ENCODE data around the gene ARHGAP9.

The ARHGAP9 gene

DNA sequence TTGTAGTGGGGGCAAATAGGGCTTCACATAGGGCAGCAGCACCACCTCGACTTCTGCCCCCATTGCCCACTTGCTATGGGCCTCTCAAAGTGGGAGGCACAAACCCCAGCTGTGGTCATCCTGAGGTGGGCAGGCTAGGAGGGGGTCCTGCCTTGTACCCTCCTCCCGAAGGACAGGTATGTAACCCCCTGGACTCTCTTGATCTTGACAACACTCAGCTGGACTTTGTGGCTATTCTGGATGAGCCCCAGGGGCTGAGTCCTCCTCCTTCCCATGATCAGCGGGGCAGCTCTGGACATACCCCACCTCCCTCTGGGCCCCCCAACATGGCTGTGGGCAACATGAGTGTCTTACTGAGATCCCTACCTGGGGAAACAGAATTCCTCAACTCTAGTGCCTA is 8.0 kb downstream of the ARHGAP9 start:
- DNase-seq, result no peak

DNA sequence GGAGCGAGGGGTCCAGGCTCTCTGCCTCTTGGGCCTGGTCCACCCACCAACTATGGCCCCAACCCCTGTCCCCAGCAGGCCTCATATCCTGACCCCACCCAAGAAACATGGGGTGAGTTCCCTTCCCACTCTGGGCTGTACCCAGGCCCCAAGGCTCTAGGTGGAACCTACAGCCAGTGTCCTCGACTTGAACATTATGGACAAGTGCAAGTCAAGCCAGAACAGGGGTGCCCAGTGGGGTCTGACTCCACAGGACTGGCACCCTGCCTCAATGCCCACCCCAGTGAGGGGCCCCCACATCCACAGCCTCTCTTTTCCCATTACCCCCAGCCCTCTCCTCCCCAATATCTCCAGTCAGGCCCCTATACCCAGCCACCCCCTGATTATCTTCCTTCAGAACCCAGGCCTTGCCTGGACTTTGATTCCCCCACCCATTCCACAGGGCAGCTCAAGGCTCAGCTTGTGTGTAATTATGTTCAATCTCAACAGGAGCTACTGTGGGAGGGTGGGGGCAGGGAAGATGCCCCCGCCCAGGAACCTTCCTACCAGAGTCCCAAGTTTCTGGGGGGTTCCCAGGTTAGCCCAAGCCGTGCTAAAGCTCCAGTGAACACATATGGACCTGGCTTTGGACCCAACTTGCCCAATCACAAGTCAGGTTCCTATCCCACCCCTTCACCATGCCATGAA is 8.6 kb downstream of the ARHGAP9 start:
- no peak for DNase-seq

DNA sequence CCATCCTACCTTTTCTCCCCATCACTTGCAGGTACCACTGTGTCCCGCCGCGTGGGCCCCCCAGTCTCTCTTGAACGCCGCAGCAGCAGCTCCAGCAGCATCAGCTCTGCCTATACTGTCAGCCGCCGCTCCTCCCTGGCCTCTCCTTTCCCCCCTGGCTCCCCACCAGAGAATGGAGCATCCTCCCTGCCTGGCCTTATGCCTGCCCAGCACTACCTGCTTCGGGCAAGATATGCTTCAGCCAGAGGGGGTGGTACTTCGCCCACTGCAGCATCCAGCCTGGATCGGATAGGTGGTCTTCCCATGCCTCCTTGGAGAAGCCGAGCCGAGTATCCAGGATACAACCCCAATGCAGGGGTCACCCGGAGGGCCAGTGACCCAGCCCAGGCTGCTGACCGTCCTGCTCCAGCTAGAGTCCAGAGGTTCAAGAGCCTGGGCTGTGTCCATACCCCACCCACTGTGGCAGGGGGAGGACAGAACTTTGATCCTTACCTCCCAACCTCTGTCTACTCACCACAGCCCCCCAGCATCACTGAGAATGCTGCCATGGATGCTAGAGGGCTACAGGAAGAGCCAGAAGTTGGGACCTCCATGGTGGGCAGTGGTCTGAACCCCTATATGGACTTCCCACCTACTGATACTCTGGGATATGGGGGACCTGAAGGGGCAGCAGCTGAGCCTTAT is 9.2 kb downstream of the ARHGAP9 start:
- no peak for DNase-seq

DNA sequence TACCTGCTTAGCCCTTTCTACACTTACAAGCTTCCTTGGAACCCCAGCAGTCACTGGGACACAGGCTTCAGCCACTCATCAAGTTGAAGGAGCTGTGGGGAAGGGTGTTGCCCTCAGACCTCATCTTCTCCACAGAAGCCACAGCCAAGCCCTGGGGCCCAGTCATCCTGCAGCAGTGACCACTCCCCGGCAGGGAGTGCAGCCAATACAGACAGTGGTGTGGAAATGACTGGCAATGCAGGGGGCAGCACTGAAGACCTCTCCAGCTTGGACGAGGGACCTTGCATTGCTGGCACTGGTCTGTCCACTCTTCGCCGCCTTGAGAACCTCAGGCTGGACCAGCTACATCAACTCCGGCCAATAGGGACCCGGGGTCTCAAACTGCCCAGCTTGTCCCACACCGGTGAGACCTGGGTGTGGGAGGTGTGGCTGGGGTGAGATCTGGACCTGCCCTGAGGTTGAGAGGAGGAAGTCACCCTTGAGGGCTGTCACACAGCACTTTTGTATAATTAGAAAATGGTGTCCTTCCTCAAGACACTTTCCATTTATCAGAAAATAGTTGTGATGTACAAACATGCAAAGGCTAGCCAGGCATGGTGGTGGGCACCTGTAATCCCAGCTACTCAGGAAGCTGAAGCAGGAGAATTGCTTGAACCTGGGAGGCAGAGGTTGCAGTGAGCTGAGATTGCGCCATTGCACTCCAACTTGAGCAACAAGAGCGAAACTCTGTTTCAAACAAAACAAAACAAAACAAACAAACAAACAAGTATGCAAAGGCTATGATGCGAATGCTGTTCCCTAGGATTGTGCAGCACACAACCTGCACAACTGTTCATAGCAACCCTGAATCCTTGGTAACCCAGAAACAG is 10.1 kb downstream of the ARHGAP9 start:
- DNase-seq, result no peak

DNA sequence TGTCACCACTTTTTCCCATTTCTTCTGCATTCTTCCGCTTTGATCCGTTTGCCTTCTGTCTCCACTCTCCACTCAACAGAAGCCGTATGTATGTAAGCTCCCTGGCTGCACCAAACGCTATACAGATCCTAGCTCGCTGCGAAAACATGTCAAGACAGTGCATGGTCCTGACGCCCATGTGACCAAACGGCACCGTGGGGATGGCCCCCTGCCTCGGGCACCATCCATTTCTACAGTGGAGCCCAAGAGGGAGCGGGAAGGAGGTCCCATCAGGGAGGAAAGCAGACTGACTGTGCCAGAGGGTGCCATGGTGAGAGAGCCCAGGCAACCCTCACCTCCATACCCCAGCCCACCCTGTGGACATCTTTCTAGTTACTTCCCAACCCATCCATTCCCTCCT is 11.8 kb downstream of the ARHGAP9 start:
- no peak for DNase-seq

DNA sequence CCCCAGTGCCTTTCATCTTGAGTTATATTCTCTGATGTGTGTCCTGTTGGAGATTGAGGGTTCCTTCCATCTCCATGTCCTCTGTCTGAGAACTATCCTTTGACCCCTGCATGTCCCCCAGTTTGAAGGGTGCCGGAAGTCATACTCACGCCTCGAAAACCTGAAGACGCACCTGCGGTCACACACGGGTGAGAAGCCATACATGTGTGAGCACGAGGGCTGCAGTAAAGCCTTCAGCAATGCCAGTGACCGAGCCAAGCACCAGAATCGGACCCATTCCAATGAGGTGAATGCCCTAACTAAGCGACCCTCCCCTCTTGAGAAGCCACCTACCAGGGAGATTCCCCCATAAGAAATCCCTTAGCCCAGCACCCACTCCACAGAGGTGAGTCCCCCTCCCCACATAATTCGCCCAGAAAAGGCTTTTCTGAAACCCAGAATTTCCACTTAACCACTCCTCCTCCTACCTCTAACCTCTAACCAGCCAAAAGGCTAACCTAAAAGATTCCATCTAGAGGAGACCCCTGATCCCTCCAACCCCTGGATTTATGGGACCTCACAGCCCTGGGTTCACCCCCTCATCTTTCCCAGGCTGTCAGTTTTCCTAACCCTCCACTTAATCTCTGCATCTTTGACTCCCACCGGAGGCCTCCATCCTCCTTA is 12.3 kb downstream of the ARHGAP9 start:
- no peak for DNase-seq

DNA sequence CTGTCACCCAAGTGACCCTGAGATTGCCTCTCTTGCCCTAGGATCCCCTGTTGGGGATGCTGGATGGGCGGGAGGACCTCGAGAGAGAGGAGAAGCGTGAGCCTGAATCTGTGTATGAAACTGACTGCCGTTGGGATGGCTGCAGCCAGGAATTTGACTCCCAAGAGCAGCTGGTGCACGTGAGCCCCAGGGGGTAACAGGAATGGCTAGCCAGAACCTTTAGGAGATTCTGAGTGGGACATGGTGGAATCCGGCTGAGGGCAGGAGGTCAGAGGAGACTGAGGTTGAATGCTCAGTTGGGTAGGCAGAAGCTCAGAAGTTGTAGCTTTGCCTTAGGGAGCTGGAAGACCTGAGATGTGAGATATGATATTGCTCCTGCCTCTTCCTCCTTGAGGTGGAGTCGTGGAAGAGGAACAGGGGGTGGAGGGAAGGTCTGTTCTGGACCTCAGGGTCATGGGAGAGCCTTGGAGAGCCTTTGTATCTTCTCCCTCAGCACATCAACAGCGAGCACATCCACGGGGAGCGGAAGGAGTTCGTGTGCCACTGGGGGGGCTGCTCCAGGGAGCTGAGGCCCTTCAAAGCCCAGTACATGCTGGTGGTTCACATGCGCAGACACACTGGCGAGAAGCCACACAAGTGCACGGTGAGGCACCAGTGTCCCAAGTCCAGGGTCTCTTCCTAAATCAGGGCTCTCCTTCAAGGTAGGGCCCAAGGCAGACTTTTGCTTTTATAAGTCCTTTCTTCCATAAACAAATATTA is 13.7 kb downstream of the ARHGAP9 start:
- DNase-seq, result no peak

DNA sequence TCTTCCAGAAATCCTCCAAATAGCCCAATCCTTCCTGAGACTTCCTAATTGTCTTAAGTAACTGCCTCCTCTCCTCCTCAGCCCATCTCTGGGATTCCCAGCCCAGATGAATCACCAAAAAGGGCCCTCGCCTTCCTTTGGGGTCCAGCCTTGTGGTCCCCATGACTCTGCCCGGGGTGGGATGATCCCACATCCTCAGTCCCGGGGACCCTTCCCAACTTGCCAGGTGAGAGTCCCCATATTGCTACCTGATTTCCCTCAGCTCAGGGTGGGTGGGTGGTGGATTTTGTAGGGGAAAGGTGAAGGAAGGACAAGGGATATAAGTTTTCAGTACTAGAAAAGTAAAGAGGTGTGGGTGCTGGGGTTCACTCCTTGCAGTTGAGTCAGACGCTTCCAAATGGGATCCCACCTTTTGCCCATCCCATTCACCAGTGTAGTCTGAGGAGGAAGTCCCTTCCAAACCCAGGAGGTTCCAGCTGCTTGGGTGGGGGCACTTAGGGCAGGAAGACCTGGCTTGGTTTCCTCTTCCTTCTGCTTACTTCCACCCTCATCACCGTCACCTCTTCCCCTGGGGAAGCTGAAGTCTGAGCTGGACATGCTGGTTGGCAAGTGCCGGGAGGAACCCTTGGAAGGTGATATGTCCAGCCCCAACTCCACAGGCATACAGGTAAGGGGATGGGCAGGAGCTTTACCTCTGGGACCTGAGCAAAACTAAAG is 14.5 kb downstream of the ARHGAP9 start:
- no peak for DNase-seq

DNA sequence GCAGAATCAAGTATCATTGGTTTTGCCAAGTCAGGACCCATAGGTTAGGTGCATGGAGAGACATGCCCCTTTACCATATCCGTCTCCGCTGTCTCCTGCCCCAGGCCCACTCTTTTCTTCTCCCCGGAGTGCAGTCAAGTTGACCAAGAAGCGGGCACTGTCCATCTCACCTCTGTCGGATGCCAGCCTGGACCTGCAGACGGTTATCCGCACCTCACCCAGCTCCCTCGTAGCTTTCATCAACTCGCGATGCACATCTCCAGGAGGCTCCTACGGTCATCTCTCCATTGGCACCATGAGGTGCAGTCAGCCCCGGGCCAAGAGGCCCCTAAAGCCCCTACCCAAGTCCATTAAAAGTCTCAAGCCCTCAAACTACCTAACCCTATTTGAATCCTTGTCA is 15.1 kb downstream of the ARHGAP9 start:
- DNase-seq, result no peak

DNA sequence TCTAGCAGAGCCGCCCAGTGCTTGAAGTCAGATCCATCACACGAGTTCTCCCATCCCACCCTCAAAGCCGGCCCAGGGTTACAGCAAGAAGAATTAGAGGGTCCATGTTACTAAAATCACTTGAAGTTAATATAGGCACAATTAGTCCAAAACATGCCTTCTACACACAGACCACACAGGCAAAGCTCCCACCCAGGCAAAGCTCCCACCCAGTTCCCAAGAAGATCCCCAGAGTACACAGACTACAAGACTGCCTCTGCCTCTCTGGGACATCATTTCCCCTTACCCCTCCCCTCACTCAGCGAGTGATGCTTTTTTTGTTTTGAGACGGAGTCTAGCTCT is 16.8 kb downstream of the ARHGAP9 start:
- no peak for DNase-seq

DNA sequence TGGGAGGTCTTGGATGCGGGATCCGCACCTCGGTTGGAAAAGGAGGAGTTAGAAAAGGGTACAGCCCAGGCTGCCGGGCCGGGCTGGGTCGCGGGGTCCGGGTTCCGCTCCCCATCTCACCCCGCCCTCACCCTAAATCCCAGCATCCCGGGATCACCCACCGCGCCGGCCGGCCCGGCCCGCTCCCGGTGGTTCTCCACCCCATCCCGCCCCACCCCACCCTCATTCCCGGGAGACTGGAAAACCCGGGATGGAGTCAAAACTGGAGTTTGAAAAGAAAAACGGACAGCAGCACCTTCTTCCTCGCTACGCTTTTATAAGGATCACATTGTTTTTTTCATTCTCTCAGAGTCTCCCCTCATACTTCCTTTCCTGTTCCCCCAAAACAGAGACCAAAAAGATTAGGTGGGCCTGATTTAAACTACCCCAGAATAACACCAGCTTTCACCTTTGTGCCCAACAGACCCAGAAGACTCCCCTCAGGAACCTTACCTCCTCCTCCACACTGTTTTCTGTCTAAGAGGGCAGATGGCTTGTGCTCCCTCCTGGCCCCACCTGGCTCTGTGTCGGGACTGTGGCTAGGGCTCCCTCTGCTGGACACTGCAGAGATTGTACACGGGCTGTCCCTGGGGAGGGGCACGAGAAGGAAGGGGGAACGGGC is 17.3 kb downstream of the ARHGAP9 start:
- peak; percentile 69 for DNase-seq

DNA sequence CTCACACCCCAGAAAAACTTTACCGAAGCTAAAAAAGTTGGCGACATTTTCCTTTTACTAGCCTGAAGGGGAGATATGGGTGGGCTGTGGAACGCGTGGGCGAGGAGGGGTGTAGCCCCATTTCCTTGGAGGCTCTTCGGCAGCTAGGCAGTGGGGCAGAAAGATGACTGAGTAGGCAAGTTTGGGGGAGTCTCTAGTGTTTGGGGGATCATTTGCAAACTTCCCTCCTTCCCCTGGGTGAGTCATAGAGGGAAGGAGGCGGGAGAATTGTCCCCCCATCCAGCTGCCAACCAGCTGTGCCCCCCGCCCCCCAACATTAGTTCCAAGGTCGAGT is 17.8 kb downstream of the ARHGAP9 start:
- no peak for DNase-seq

DNA sequence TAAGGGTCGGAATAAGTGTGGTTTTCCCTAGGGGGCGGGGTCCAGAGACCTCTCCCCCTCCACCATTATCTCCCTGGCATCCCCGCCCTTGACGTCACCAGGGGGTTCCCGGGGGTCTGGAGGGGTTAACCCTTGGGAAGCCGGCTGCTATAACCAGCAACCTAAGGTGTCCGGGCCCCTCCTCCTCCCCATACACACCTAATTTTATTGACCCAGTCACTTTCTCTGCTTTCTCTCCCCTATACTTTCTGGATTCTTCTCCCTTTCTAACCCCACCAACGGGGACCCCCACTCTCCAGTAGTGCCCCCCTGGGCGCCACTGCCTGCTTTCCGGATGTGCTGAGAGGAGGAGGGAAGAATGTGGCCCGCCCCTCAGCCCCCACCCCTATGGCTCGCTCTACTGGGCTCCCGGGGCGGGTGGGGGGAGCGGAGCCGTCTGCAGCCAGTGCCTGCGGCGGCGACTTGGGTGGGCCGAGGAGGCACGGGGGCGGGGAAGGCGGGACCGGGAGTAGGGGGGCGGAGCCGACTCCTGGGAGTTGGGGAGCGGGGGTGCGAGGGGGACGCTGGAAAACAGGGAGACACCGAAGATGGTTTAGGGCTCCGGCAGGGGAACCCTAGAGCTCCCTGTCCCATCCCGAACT is 18.3 kb downstream of the ARHGAP9 start:
- DNase-seq, result no peak

DNA sequence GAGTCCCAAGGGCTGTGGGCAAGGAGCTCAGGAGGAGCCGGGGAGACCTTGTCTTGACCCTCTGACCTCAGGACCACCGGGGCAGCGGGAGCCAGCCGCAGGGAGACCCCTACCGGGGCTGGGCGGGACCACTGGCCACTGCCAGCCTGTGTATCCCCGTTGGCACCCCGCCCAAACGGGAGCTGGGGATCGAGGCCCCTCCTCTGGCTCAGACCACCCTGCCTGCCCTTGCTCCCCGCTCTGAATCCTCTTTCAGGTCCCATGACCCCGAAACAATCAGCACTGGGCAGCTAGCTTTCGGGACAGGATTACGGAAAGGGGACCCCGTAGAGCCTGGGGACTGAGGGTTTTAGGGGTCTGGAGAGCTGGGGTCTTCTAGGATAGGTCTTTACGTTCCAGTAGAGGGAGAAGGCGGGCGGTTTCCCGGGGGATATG is 18.8 kb downstream of the ARHGAP9 start:
- DNase-seq, result no peak

DNA sequence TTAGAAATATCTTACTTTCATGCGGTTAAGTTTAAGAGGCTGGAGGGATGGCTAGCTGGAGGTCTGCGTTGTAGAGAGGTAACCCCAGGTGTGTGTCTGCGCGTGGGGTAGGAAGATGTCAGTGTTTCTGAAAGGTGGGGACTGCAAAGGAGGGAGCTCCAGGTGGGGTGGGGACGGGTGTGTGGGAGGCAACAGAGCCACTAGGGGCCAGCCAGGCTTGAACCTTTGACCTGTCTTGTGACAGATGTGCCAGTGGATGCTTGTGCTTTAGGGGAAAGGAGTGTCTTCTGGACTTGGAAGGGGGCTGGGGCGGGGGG is 19.2 kb downstream of the ARHGAP9 start:
- DNase-seq, result no peak

DNA sequence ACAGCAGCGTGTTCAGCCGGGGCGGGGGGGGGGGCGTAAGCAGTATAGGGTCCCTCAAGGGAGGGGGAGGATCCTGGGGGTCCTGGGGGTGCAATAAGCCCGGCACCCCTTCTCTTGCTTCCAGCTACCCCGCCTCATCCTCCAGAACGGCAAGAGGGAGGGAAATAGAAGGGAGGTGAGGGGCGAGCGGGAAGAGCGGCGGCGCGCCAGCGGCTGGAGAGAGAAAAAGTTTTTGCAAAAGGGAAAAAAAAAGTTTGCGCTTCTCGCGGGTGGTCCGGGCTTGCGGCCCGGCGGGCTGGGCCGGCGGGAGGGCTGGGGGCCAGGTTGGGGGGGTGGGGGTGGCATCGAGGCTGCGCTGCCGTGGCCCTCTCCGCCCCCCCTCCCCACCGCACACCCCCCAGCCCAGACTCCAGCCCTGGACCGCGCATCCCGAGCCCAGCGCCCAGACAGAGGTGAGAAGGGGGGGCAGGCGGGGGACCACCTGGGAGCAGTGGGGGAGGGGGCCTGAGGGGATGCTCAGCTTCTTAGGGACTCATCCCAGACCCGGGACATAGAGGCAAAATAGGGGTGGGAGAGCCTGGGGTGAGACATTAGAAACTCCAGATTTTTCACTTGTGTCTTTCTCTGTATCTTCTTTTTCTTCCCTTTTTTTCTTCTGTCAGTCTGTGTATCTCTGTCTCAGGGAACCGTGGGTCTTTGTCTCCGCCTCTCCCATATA is 19.8 kb downstream of the ARHGAP9 start, which contains the start of gene GLI1:
GLI1 (plus strand) TSS at position 36 of the 718 bp plus-strand sequence. CDS start 3,907 bp downstream, outside the sequence.
- no peak for DNase-seq

DNA sequence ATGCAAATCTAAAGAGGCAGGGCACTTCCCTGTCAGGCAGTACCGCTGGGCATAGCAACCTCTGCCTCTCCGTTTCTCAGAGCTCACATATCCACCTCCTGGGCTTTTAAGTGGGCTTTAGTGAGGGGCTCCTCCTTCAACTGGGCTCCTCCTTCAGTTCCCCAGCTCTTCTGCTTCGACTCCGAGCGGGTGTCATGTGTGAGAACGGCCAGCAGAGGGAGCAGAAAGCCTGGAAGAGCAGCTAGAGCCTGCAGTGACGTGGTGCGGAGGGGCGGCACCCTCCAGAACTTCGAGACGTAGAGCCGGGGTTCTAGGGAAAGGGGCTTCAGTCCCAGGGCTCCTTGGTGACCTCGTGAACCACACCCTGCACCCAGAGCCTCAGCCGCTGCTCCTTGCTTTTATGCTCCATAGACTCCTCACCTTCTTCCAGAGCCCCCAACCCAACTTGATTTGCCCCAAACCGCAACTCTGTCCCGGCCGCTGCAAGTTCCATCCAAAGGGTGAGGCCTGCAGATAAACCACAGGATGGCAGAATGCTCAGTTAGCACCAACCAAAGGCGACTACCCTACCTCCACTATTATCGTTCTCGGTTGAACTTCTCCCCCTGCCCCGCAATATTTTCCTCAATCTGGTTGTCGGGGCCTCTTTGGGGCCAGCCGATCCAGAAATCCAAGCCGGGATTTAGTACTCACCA is 20.5 kb downstream of the ARHGAP9 start:
- peak; percentile 88 for DNase-seq

DNA sequence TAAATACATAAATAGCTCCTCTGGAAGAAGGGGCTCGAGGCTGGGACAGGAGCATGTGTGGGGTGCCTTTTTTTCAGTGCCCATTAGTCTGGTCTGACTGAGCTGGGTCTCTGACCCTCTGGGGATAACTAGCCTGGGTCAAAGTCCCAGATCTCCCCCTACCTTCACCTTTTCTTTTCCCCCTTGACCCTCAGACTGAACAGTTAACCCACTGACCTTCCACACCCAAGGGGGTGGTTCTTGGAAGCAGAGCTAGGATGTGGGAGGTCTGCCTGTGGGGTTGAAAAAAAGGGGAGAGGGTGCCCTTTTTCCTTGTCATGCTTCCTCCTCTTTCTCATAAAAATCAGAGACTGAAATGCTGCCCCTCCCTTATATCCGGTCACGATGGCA is 21.0 kb downstream of the ARHGAP9 start:
- DNase-seq, result no peak

DNA sequence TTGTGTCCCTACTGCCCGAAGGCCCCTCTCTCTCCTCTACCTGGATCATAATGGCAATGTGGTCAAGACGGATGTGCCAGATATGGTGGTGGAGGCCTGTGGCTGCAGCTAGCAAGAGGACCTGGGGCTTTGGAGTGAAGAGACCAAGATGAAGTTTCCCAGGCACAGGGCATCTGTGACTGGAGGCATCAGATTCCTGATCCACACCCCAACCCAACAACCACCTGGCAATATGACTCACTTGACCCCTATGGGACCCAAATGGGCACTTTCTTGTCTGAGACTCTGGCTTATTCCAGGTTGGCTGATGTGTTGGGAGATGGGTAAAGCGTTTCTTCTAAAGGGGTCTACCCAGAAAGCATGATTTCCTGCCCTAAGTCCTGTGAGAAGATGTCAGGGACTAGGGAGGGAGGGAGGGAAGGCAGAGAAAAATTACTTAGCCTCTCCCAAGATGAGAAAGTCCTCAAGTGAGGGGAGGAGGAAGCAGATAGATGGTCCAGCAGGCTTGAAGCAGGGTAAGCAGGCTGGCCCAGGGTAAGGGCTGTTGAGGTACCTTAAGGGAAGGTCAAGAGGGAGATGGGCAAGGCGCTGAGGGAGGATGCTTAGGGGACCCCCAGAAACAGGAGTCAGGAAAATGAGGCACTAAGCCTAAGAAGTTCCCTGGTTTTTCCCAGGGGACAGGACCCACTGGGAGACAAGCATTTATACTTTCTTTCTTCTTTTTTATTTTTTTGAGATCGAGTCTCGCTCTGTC is 22.8 kb downstream of the ARHGAP9 start:
- no peak for DNase-seq

All from DMS79 (cell line).